IMR-90 (cell line): ENCODE results near the gene RRM1. TPM values are rescaled to one million over a fixed set of nuclear protein-coding genes. Genes with fewer than 3 reads are reported as not detected.

Source experiments
- ATAC-seq: fragments of 200-7000 bp; cut with Tn5 transposase; 2 replicates; pipeline ENCODE4 v1.9.1; 2020; ENCODE audit warnings: low read depth, mild to moderate bottlenecking, moderate library complexity
- BruUV-seq: library from RNA; stranded (reverse); fragments of 400-500 nt; replicated peaks from 2 replicates; lab custom pipeline; 2021; lab: Mats Ljungman, UMichigan
- CTCF ChIA-PET: fragments of 300-600 bp; formaldehyde crosslinking; extraction: SDS; loops from one replicate; lab custom pipeline; 2021; ENCODE audit warnings: antibody characterized with exemption; lab: Yijun Ruan, JAX
- POLR2A ChIA-PET: fragments of 300-600 bp; sonication (Branson Sonifier 250); formaldehyde crosslinking; loops from one replicate; lab custom pipeline; 2022; ENCODE audit warnings: antibody characterized with exemption; ENCODE audit not compliant: unreplicated experiment; lab: Charles Lee
- DNase-seq: peaks from one replicate; pipeline ENCODE4 v3.0.0; 2013
- H2AFZ ChIP-seq: replicated peaks from 2 replicates; pipeline ENCODE3; 2013; ENCODE audit warnings: low read length, mild to moderate bottlenecking; ENCODE audit not compliant: poor library complexity
- H2AK5ac ChIP-seq: 2 replicates; pipeline ENCODE4 v1.6.1; 2013; ENCODE audit warnings: low read depth, low read length, inconsistent platforms
- H2AK9ac ChIP-seq: replicated peaks from 2 replicates; pipeline ENCODE3; 2013; ENCODE audit warnings: mild to moderate bottlenecking, low read depth, low read length, moderate library complexity; ENCODE audit not compliant: poor library complexity
- H2BK120ac ChIP-seq: 2 replicates; pipeline ENCODE4 v1.6.1; 2013; ENCODE audit warnings: low read depth, low read length, inconsistent platforms
- H2BK15ac ChIP-seq: 3 replicates; pipeline ENCODE4 v1.6.1; 2013; ENCODE audit warnings: low read depth, low read length, inconsistent platforms
- H2BK20ac ChIP-seq: 2 replicates; pipeline ENCODE4 v1.6.1; 2013; ENCODE audit warnings: low read depth, mild to moderate bottlenecking, inconsistent platforms, low read length, moderate library complexity
- H2BK5ac ChIP-seq: 2 replicates; pipeline ENCODE4 v1.6.1; 2013; ENCODE audit warnings: mild to moderate bottlenecking, low read depth, low read length, inconsistent platforms; ENCODE audit not compliant: poor library complexity, severe bottlenecking
- H3K14ac ChIP-seq: replicated peaks from 2 replicates; pipeline ENCODE4 v1.6.1; 2013; ENCODE audit warnings: low read depth, low read length, inconsistent platforms
- H3K18ac ChIP-seq: 2 replicates; pipeline ENCODE4 v1.6.1; 2013; ENCODE audit warnings: low read depth, low read length, control low read depth
- H3K23ac ChIP-seq: 2 replicates; pipeline ENCODE4 v1.6.1; 2013; ENCODE audit warnings: low read depth, low read length, inconsistent platforms
- H3K27ac ChIP-seq: 2 replicates; pipeline ENCODE4 v1.5.1; 2013; ENCODE audit warnings: mild to moderate bottlenecking, control low read depth, low read length; ENCODE audit not compliant: insufficient read depth
- H3K27me3 ChIP-seq: 2 replicates; pipeline ENCODE4 v1.6.1; 2013; ENCODE audit warnings: low read length; ENCODE audit not compliant: control insufficient read depth, insufficient read depth
- H3K36me3 ChIP-seq: 2 replicates; pipeline ENCODE4 v1.6.1; 2013; ENCODE audit warnings: low read length, mixed read lengths; ENCODE audit not compliant: control insufficient read depth, insufficient read depth
- H3K4ac ChIP-seq: 2 replicates; pipeline ENCODE4 v1.6.1; 2013; ENCODE audit warnings: low read depth, low read length, inconsistent platforms
- H3K4me1 ChIP-seq: 2 replicates; pipeline ENCODE4 v1.6.1; 2013; ENCODE audit warnings: low read length, mixed read lengths; ENCODE audit not compliant: control insufficient read depth, insufficient read depth
- H3K4me2 ChIP-seq: 2 replicates; pipeline ENCODE4 v1.6.1; 2013; ENCODE audit warnings: low read depth, mild to moderate bottlenecking, control low read depth, low read length, moderate library complexity
- H3K4me3 ChIP-seq: 2 replicates; pipeline ENCODE4 v1.5.1; 2013; ENCODE audit warnings: low read depth, mild to moderate bottlenecking, control low read depth, low read length, moderate library complexity; ENCODE audit not compliant: insufficient read depth
- H3K56ac ChIP-seq: 2 replicates; pipeline ENCODE4 v1.6.1; 2013; ENCODE audit warnings: low read length, inconsistent platforms; ENCODE audit not compliant: insufficient read depth; ENCODE audit errors: extremely low read depth
- H3K79me1 ChIP-seq, 2 experiments: 2 replicates each; pipeline ENCODE4 v1.6.1; 2013; ENCODE audit warnings: low read length in 2 of 2, inconsistent platforms in 1 of 2, low read depth in 1 of 2
- H3K9ac ChIP-seq: 2 replicates; pipeline ENCODE4 v1.6.1; 2013; ENCODE audit warnings: low read depth, low read length, control low read depth
- H3K9me1 ChIP-seq: 2 replicates; pipeline ENCODE4 v1.6.1; 2013; ENCODE audit warnings: low read length, inconsistent platforms; ENCODE audit not compliant: insufficient read depth
- H3K9me3 ChIP-seq: 2 replicates; pipeline ENCODE4 v1.6.1; 2013; ENCODE audit warnings: low read length; ENCODE audit not compliant: control insufficient read depth, insufficient read depth
- H4K20me1 ChIP-seq: 2 replicates; pipeline ENCODE4 v1.6.1; 2013; ENCODE audit warnings: low read length, inconsistent platforms; ENCODE audit not compliant: insufficient read depth
- H4K5ac ChIP-seq: 2 replicates; pipeline ENCODE4 v1.6.1; 2013; ENCODE audit warnings: mild to moderate bottlenecking, low read depth, low read length, control low read depth
- H4K8ac ChIP-seq, 2 experiments: 2 replicates each; pipeline ENCODE4 v1.6.1; 2013; ENCODE audit warnings: low read depth in 2 of 2, low read length in 2 of 2, control low read depth in 1 of 2, inconsistent platforms in 1 of 2
- H4K91ac ChIP-seq: 2 replicates; pipeline ENCODE4 v1.6.1; 2013; ENCODE audit warnings: low read depth, low read length, inconsistent platforms; ENCODE audit not compliant: insufficient read depth
- BHLHE40 ChIP-seq: fragments of 150-350 bp; IDR thresholded peaks from 2 replicates; pipeline ENCODE4 v1.6.1; 2016; ENCODE audit warnings: mild to moderate bottlenecking, low read depth, low read length
- CTCF ChIP-seq: conservative IDR thresholded peaks from 2 replicates; pipeline ENCODE4 v1.5.1; 2012; ENCODE audit warnings: mild to moderate bottlenecking, low read depth, low read length, improper control_type of control experiment
- ELK1 ChIP-seq: fragments of 150-350 bp; IDR thresholded peaks from 2 replicates; pipeline ENCODE4 v1.6.1; 2016; ENCODE audit warnings: low read depth, mild to moderate bottlenecking, low read length, moderate library complexity, borderline replicate concordance
- FOS ChIP-seq: fragments of 150-350 bp; IDR thresholded peaks from 2 replicates; pipeline ENCODE4 v1.6.1; 2016; ENCODE audit warnings: low read depth, low read length
- MAFK ChIP-seq: IDR thresholded peaks from 2 replicates; pipeline ENCODE4 v1.6.1; 2012; ENCODE audit warnings: low read depth, low read length, improper control_type of control experiment
- MAZ ChIP-seq: IDR thresholded peaks from 2 replicates; pipeline ENCODE4 v1.6.1; 2012; ENCODE audit warnings: low read depth, mild to moderate bottlenecking, low read length, improper control_type of control experiment, moderate library complexity, borderline replicate concordance
- MXI1 ChIP-seq: IDR thresholded peaks from 2 replicates; pipeline ENCODE4 v1.6.1; 2012; ENCODE audit warnings: low read depth, mild to moderate bottlenecking, low read length, moderate library complexity, borderline replicate concordance
- POLR2A ChIP-seq: IDR thresholded peaks from 2 replicates; pipeline ENCODE4 v1.6.1; 2012; ENCODE audit warnings: mild to moderate bottlenecking, low read depth, low read length
- RCOR1 ChIP-seq: IDR thresholded peaks from 2 replicates; pipeline ENCODE4 v1.6.1; 2012; ENCODE audit warnings: mild to moderate bottlenecking, low read length, improper control_type of control experiment; ENCODE audit not compliant: insufficient replicate concordance
- RFX5 ChIP-seq: IDR thresholded peaks from 2 replicates; pipeline ENCODE4 v1.8.0; 2012; ENCODE audit warnings: low read depth, mild to moderate bottlenecking, low read length, moderate library complexity
- SMC3 ChIP-seq: fragments of 150-350 bp; IDR thresholded peaks from 2 replicates; pipeline ENCODE4 v1.6.1; 2016; ENCODE audit warnings: low read depth, mild to moderate bottlenecking, antibody characterized with exemption, low read length, moderate library complexity
- USF2 ChIP-seq: fragments of 150-350 bp; IDR thresholded peaks from 2 replicates; pipeline ENCODE4 v1.6.1; 2017; ENCODE audit warnings: mild to moderate bottlenecking, antibody characterized with exemption, low read length, low read depth
- WGBS, 2 experiments: methylation state at CpG; one replicate each; pipeline versions ENCODE4 v1.1.5 to v1.1.7; 2013; ENCODE audit warnings: missing lambda C conversion rate in 2 of 2; ENCODE audit not compliant: insufficient read length in 1 of 2; ENCODE audit errors: extremely low coverage in 2 of 2; 5-methylcytosine and 5-hydroxymethylcytosine counted together
- dilution Hi-C: fragments of 300-500 bp; cut with HindIII; formaldehyde crosslinking; loops from one replicate; pipeline ENCODE4 v1.14.3; 2018; ENCODE audit warnings: low sequenced_read_pairs; ENCODE audit not compliant: unreplicated experiment
- in situ Hi-C: fragments of 300-500 bp; cut with MboI; formaldehyde crosslinking; loops from 3 replicates; pipeline ENCODE4 v1.14.3; 2019; ENCODE audit warnings: low sequenced_read_pairs, inconsistent platforms, mixed read lengths
- intact Hi-C: fragments of 100-400 bp; cut with micrococcal nuclease; formaldehyde crosslinking; loops from 2 replicates; pipeline ENCODE4 v1.10.0; 2022
- polyA plus RNA-seq, 3 experiments: library from polyadenylated mRNA; depleted of rRNA; stranded (reverse); fragments of >200 nt; gene quantifications; 2 replicates each; pipeline ENCODE4 v1.2.3, GENCODE V29; 2012; ENCODE audit warnings: low replicate concordance in 1 of 3
- total RNA-seq: library from RNA; depleted of rRNA; stranded (reverse); fragments of >200 nt; gene quantifications from 2 replicates; pipeline ENCODE4 v1.2.3, GENCODE V29; 2012

The RRM1 gene
- total and polyA plus RNA-seq, 2 of the 4 experiments (the other 2 are of a cell fraction), result 55.1 to 183 TPM

GRCh38 chr11:4061700-4062099 is 32.9 kb upstream of the RRM1 start:
- ATAC-seq (no peak), DNase-seq (no peak)
- Histone ChIP-seq H3K9ac (no peak overlapping the region), H2AK5ac (no peak overlapping the region), H2BK15ac (no peak overlapping the region), H3K4me2 (no peak overlapping the region), H4K20me1 (no peaks in the 10 kb centered on the region), H3K27ac (no peak overlapping the region), H3K9me3 (no peaks in the 10 kb centered on the region), H3K18ac (no peak overlapping the region), H2AK9ac (no peak overlapping the region), H2AFZ (no peak overlapping the region), H3K4me3 (no peak overlapping the region), H3K4ac (no peak overlapping the region), H3K56ac (no peak overlapping the region), H3K27me3 (no peaks in the 10 kb centered on the region), H3K9me1 (peaks cover 7% of the 10 kb centered on the region), H3K79me1 (no peaks in the 10 kb centered on the region), H4K8ac (no peak overlapping the region), H2BK20ac (no peak overlapping the region), H4K5ac (no peak overlapping the region), H3K23ac (no peak overlapping the region), H3K36me3 (peaks cover 8% of the 10 kb centered on the region), H4K91ac (no peak overlapping the region), H2BK120ac (no peak overlapping the region), H3K14ac (no peak overlapping the region), H3K4me1 (peaks cover 3% of the 10 kb centered on the region), H2BK5ac (no peak overlapping the region)
- in situ Hi-C loops, result no loop called here
- ChIA-PET POLR2A (no interaction called here), CTCF (interaction anchor here (2.6 kb wide), 1 partner anchor 207 kb away, joined by 9 read pairs; the partner anchor contains the start of gene STIM1)
- no TSS peak for BruUV-seq
- no CpG with 5 or more reads among the region's 1 CpG for WGBS, 2 experiments
- intact Hi-C loops, result no loop called here
- dilution Hi-C loops, result no loop called here
- TF ChIP-seq USF2, result no peak
- TF ChIP-seq BHLHE40, result no peak
- no peak for TF ChIP-seq RCOR1
- TF ChIP-seq POLR2A, result no peak
- TF ChIP-seq MAZ, result no peak
- no peak for TF ChIP-seq ELK1
- no peak for TF ChIP-seq SMC3
- TF ChIP-seq MXI1, result no peak
- no peak for TF ChIP-seq CTCF
- no peak for TF ChIP-seq RFX5
- no peak for TF ChIP-seq MAFK
- TF ChIP-seq FOS, result no peak
